ENCODE data around the gene ABTB2. TPM values are rescaled to one million over a fixed set of nuclear protein-coding genes. Genes with fewer than 3 reads are reported as not detected.

ABTB2 gene
- total and polyA plus RNA-seq, 10 of the 15 experiments (the other 5 are each of a cell fraction or from before 2014, with no cell fraction given), result 0.13 to 2.1 (median 0.72) TPM

GRCh38 chr11:34145847-34146381, 211.9 kb downstream of the ABTB2 start (continued):
- TF ChIP-seq CREB1 (IDR thresholded peaks at IDR 0.05; ENCODE audit: low read depth) (0 out of 2 replicates have a peak, but pooled peaks have one; percentile 26), RBBP5 (conservative IDR thresholded peaks at IDR 0.05) (no peak), IKZF2 (IDR thresholded peaks at IDR 0.05) (peak in 1 of 2 experiments; percentile 33; a peak in 2 of 4 replicates), NBN (IDR thresholded peaks at IDR 0.05) (peak; percentile 50; the same call in 1 of the 2 replicates), NFIC (IDR thresholded peaks at IDR 0.05; ENCODE audit: low read depth, low read length) (peak; percentile 60; the same call in 1 of the 2 replicates), ETV6 (conservative IDR thresholded peaks at IDR 0.05 in 1 of 2, IDR thresholded peaks at IDR 0.05 in 1 of 2; ENCODE audit: borderline replicate concordance in 1 of 2, low read depth in 1 of 2) (peak in 1 of 2 experiments; percentile 69; a peak in 1 of 4 replicates), GATAD2B (conservative IDR thresholded peaks at IDR 0.05; ENCODE audit: low read depth) (no peak), TBL1XR1 (IDR thresholded peaks at IDR 0.05; ENCODE audit: low read depth, low read length) (0 out of 2 replicates have a peak, but pooled peaks have one; percentile 21)

- peak overlapping the region; percentile 82 for H3K27ac ChIP-seq (ENCODE audit: control insufficient read depth, insufficient read depth)
- no peaks in the 10 kb centered on the region; the same call in 1 of the 2 replicates for H3K79me2 ChIP-seq (ENCODE audit: control insufficient read depth, insufficient read depth, low read length)
- no TSS peak for BruUV-seq (replicated peaks)
- no peaks in the 10 kb centered on the region for H3K27me3 ChIP-seq (replicated peaks in 1 of 2; ENCODE audit: control insufficient read depth in 2 of 2, insufficient read depth in 2 of 2, low read length in 1 of 2)
- SMC1A ChIA-PET (ENCODE audit: uncharacterized antibody, unreplicated experiment), result interaction anchor here (0.6 to 2.3 kb wide), 16 partner anchors 9 to 207 kb away, joined by 3 to 14 read pairs (median 4); partner anchors contain the start of gene NAT10
- FAIRE-seq (peak; percentile 89), DNase-seq (ENCODE audit: low read depth, low spot score) (peak; percentile 61), ATAC-seq (peak; percentile 76)
- POLR2A ChIA-PET, result interaction anchor here (0.6 to 2.3 kb wide), 7 partner anchors 9 to 75 kb away, joined by 3 to 16 read pairs (median 5); partner anchors contain the start of gene NAT10
- 6% methylated on average over 5 of the region's 5 CpGs for WGBS (ENCODE audit: insufficient coverage, insufficient replicate concordance, low lambda C conversion rate, missing lambda C conversion rate)
- H2AFZ ChIP-seq (ENCODE audit: control insufficient read depth, low read depth, low read length), result no peak overlapping the region
- peaks cover 33% of the 10 kb centered on the region for H3K4me1 ChIP-seq (ENCODE audit: control insufficient read depth, insufficient read depth, low read length)
- H3K9ac ChIP-seq (ENCODE audit: control insufficient read depth, insufficient read depth, low read length), result peak overlapping the region; percentile 40
- peak overlapping the region; percentile 87 for H3K4me2 ChIP-seq (ENCODE audit: control insufficient read depth, insufficient read depth)
- RAD21 ChIA-PET (ENCODE audit: unreplicated experiment), result interaction anchor here (1.1 to 2.9 kb wide), 11 partner anchors 9 to 212 kb away, joined by 3 to 15 read pairs (median 5); partner anchors contain the start of genes ABTB2 and NAT10
- peaks cover 42 to 74% of the 10 kb centered on the region in 2 experiments for H3K36me3 ChIP-seq (ENCODE audit: control insufficient read depth in 2 of 2, insufficient read depth in 2 of 2, low read length in 1 of 2)
- H3K4me3 ChIP-seq, result 0 out of 2 replicates have a peak overlapping the region, but pooled peaks have one; percentile 3
- in situ Hi-C loops (cut with MboI), result no loop called here
- H4K20me1 ChIP-seq (ENCODE audit: control insufficient read depth, insufficient read depth), result no peaks in the 10 kb centered on the region
- intact Hi-C loops (cut with micrococcal nuclease; ENCODE audit: unreplicated experiment), result loop anchor here (5.0 kb wide), 1 partner anchor 143 kb away; no protein-coding TSS in a partner anchor
- CTCF ChIA-PET, result interaction anchor here (0.7 to 1.4 kb wide), 5 partner anchors 8 to 157 kb away, joined by 3 to 4 read pairs (median 3); partner anchors contain the start of gene NAT10
- H3K9me3 ChIP-seq (replicated peaks; ENCODE audit: control insufficient read depth, insufficient read depth, low read length), result no peaks in the 10 kb centered on the region
- 0 out of 2 replicates have a peak, but pooled peaks have one; percentile 31 for TF ChIP-seq CHD2 (IDR thresholded peaks at IDR 0.05; ENCODE audit: borderline replicate concordance, low read depth, low read length)
- peak; percentile 79 for TF ChIP-seq RUNX3 (IDR thresholded peaks at IDR 0.05; ENCODE audit: low read length)
- TF ChIP-seq JUNB (IDR thresholded peaks at IDR 0.05), result peak; percentile 66
- peak; percentile 45 to 64; a peak in 2 of 4 replicates for TF ChIP-seq BHLHE40 (IDR thresholded peaks at IDR 0.05; ENCODE audit: borderline replicate concordance in 1 of 2, low read depth in 2 of 2, low read length in 1 of 2)
- TF ChIP-seq IKZF2 (IDR thresholded peaks at IDR 0.05), result peak in 1 of 2 experiments; percentile 15; a peak in 1 of 4 replicates
- TF ChIP-seq ZNF24 (IDR thresholded peaks at IDR 0.05), result peak; percentile 96
- peak; percentile 85 for TF ChIP-seq MEF2A (IDR thresholded peaks at IDR 0.05; ENCODE audit: insufficient read depth, low read depth, low read length)
- no peak for TF ChIP-seq EZH2 (IDR thresholded peaks at IDR 0.05; ENCODE audit: borderline replicate concordance, control insufficient read depth, low read depth, low read length)
- TF ChIP-seq IRF4 (IDR thresholded peaks at IDR 0.05; ENCODE audit: low read depth, low read length), result 0 out of 2 replicates have a peak, but pooled peaks have one; percentile 36
- TF ChIP-seq POU2F2 (IDR thresholded peaks at IDR 0.05; ENCODE audit: borderline replicate concordance, low read depth, low read length), result no peak
- TF ChIP-seq, protein P1, sequence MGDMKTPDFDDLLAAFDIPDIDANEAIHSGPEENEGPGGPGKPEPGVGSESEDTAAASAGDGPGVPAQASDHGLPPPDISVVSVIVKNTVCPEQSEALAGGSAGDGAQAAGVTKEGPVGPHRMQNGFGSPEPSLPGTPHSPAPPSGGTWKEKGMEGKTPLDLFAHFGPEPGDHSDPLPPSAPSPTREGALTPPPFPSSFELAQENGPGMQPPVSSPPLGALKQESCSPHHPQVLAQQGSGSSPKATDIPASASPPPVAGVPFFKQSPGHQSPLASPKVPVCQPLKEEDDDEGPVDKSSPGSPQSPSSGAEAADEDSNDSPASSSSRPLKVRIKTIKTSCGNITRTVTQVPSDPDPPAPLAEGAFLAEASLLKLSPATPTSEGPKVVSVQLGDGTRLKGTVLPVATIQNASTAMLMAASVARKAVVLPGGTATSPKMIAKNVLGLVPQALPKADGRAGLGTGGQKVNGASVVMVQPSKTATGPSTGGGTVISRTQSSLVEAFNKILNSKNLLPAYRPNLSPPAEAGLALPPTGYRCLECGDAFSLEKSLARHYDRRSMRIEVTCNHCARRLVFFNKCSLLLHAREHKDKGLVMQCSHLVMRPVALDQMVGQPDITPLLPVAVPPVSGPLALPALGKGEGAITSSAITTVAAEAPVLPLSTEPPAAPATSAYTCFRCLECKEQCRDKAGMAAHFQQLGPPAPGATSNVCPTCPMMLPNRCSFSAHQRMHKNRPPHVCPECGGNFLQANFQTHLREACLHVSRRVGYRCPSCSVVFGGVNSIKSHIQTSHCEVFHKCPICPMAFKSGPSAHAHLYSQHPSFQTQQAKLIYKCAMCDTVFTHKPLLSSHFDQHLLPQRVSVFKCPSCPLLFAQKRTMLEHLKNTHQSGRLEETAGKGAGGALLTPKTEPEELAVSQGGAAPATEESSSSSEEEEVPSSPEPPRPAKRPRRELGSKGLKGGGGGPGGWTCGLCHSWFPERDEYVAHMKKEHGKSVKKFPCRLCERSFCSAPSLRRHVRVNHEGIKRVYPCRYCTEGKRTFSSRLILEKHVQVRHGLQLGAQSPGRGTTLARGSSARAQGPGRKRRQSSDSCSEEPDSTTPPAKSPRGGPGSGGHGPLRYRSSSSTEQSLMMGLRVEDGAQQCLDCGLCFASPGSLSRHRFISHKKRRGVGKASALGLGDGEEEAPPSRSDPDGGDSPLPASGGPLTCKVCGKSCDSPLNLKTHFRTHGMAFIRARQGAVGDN (IDR thresholded peaks at IDR 0.05), result peak; percentile 95
Measured at GRCh38 chr11:34145073-34145472, 212.7 kb downstream of the ABTB2 start.
